Measurements from ENCODE around the gene DGCR8.

Gene DGCR8

DNA sequence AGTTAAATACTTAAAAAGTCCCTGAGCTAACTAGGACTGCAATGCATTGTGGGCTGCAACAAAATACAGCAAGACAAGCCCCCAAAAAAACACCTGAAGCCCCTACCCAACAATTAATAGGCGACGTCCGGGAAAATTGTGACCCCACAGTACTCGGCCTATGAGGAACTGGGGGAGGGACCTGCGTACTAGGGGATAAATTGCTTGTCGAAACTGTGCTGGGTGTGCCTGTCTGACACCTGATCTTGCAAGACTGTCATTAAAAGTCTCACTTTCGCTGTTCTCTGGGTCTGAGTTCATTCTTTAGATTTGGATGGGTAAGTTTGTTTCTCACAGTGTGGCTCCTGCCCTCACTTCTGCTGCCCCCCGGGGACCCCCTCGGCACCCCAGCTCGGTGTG is 44.0 kb upstream of the DGCR8 start:
- DNase-seq (ENCODE audit: low read depth in 2 of 2): no peak
- H3K4me3 ChIP-seq (replicated peaks in 1 of 2; ENCODE audit: low read depth in 2 of 2, low read length in 2 of 2): no peak overlapping the region
- TF ChIP-seq, protein P1, sequence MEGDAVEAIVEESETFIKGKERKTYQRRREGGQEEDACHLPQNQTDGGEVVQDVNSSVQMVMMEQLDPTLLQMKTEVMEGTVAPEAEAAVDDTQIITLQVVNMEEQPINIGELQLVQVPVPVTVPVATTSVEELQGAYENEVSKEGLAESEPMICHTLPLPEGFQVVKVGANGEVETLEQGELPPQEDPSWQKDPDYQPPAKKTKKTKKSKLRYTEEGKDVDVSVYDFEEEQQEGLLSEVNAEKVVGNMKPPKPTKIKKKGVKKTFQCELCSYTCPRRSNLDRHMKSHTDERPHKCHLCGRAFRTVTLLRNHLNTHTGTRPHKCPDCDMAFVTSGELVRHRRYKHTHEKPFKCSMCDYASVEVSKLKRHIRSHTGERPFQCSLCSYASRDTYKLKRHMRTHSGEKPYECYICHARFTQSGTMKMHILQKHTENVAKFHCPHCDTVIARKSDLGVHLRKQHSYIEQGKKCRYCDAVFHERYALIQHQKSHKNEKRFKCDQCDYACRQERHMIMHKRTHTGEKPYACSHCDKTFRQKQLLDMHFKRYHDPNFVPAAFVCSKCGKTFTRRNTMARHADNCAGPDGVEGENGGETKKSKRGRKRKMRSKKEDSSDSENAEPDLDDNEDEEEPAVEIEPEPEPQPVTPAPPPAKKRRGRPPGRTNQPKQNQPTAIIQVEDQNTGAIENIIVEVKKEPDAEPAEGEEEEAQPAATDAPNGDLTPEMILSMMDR (IDR thresholded peaks at IDR 0.05; ENCODE audit: low read depth, low read length): no peak

- no peak for DNase-seq (ENCODE audit: low read depth in 2 of 2)
- TF ChIP-seq, protein P1 (IDR thresholded peaks at IDR 0.05; ENCODE audit: low read depth, low read length): no peak
- no peak overlapping the region for H3K4me3 ChIP-seq (replicated peaks in 1 of 2; ENCODE audit: low read depth in 2 of 2, low read length in 2 of 2)
Observed at GRCh38 chr22:20036535-20037392, 43.3 kb upstream of the DGCR8 start.

GRCh38 chr22:20037419-20037818 is 42.6 kb upstream of the DGCR8 start:
- DNase-seq (ENCODE audit: low read depth in 2 of 2): no peak
- TF ChIP-seq, protein P1 (IDR thresholded peaks at IDR 0.05; ENCODE audit: low read depth, low read length): no peak
- H3K4me3 ChIP-seq (replicated peaks in 1 of 2; ENCODE audit: low read depth in 2 of 2, low read length in 2 of 2): no peak overlapping the region

DNA sequence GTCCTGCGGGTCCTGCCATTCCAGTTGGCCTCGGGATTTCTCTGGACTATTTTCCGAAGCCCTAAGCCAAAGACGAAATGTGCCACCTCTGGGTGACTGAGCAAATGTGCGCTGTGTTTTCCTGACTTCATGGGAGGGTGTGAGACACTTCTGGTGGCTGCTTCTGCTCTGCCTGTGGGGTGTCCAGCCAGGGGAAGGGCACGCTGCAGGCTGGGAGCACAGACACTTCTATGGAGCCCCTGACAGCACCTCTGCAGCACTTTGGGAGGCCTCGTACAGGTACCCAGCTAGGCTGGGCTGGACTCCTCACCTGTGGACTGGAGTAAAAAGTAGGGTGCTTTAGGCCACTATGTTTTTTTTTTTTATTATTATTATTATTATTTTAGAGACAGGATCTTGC is 41.5 kb upstream of the DGCR8 start:
- TF ChIP-seq, protein P1 (IDR thresholded peaks at IDR 0.05; ENCODE audit: low read depth, low read length): no peak
- DNase-seq (ENCODE audit: low read depth in 2 of 2): no peak
- no peak overlapping the region for H3K4me3 ChIP-seq (replicated peaks in 1 of 2; ENCODE audit: low read depth in 2 of 2, low read length in 2 of 2)

DNA sequence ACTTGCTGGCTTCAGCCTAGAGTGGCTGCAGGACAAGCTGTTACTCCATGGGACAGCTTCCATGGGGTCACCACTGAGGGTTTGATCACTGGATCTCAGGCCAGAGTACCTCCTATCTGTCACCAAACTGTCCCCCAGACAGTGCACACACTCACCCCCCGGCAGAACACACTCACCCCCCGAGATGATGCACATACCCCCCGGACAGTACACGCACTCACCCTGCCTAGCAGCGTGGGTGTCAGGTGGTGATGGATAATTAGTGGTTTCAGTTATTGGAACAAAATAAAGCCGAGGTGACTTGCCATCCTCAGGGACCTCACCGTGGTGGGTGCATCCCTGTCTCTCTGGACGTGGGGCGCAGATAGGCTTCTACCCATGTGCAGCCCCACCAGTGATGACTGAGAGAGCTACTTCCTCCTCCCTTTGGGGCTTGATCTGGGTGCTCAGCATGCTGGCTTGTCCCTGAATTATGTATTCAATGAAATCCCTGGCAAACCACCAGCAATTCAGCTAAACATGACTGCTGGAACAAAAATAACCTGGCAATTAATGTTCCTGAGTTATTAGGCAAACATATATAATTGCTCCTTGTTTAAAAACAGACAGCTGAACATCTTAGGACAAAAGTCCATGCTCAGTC is 40.2 kb upstream of the DGCR8 start:
- TF ChIP-seq, protein P1 (IDR thresholded peaks at IDR 0.05; ENCODE audit: low read depth, low read length): no peak
- DNase-seq (ENCODE audit: low read depth in 2 of 2): no peak
- H3K4me3 ChIP-seq (replicated peaks in 1 of 2; ENCODE audit: low read depth in 2 of 2, low read length in 2 of 2): no peak overlapping the region

- no peak for DNase-seq (ENCODE audit: low read depth in 2 of 2)
- no peak overlapping the region for H3K4me3 ChIP-seq (replicated peaks in 1 of 2; ENCODE audit: low read depth in 2 of 2, low read length in 2 of 2)
- TF ChIP-seq, protein P1 (IDR thresholded peaks at IDR 0.05; ENCODE audit: low read depth, low read length): no peak
Observed at GRCh38 chr22:20040327-20041200, 39.5 kb upstream of the DGCR8 start.
